ENCODE results near the gene FIBCD1. TPM values are rescaled to one million over a fixed set of nuclear protein-coding genes. Genes with fewer than 3 reads are reported as not detected.

The FIBCD1 gene
- polyA plus RNA-seq, 1 of the 3 experiments (the other 2 are of a cell fraction) = 1.3 TPM

DNA sequence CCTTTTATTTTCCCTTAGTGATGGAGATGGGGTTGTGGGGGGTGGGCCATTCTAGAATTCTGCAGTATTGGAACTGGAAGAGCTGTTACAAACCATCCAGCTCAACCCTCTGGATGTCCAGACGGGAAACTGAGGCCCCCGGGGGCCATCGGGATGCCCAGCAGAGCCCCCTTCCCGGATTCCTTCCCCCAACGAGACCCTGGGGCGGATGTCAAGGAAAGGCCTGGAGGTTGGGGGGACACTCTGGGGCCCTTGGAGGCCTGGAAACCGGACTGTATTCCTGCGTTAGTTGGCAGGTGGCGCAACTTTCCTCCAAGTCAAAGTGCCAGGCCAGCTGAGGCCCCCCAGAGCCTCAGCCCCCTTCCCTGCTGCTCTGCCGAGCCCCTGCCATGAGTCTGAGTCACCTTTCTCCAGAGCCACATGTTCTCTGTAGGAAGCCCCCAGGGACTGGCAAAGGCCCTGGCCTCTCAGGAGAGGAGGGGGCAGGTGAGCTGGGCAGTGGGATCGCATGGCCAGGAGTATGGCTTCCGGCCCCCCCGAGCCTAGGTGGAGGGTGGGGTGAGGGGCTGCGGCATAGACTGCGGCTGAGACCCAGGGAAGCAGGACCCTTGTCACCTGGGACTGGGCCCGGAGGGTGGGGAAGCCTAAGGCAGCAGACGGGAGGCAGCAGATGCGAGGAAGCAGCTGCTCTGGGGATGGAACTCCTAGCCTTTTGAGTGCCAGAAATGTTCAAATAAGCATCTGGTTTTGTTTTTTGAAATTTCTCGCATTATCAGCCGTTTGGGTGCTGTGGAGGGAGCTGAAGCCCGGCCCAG, 17.8 kb upstream of the FIBCD1 start:
- no peak overlapping the region for H3K4me2 ChIP-seq
- H3K4me1 ChIP-seq (ENCODE audit: control insufficient read depth in 1 of 2, insufficient read depth in 2 of 2, low read depth in 1 of 2, low read length in 1 of 2) = peaks cover 0 to 6% of the 10 kb centered on the region in 2 experiments; a peak in 1 of 4 replicates
- 0 out of 2 replicates have a peak, but pooled peaks cover 11% of the 10 kb centered on the region for H3K27me3 ChIP-seq (ENCODE audit: insufficient read depth)
- no peaks in the 10 kb centered on the region for H3K9me3 ChIP-seq
- peaks cover 5% of the 10 kb centered on the region for H3F3A ChIP-seq (replicated peaks; ENCODE audit: insufficient read depth)
- H3K9me2 ChIP-seq = no peaks in the 10 kb centered on the region
- H3K4me3 ChIP-seq (ENCODE audit: low read depth in 2 of 2, low read length in 1 of 2) = no peak overlapping the region
- no peak for TF ChIP-seq TEAD4 (IDR thresholded peaks at IDR 0.05; ENCODE audit: borderline replicate concordance, insufficient read depth)
- no peak for TF ChIP-seq USF1 (IDR thresholded peaks at IDR 0.05; ENCODE audit: borderline replicate concordance, low read depth)
- TF ChIP-seq MEF2A (IDR thresholded peaks at IDR 0.05; ENCODE audit: borderline replicate concordance, low read depth) = no peak
- TF ChIP-seq, protein P1, sequence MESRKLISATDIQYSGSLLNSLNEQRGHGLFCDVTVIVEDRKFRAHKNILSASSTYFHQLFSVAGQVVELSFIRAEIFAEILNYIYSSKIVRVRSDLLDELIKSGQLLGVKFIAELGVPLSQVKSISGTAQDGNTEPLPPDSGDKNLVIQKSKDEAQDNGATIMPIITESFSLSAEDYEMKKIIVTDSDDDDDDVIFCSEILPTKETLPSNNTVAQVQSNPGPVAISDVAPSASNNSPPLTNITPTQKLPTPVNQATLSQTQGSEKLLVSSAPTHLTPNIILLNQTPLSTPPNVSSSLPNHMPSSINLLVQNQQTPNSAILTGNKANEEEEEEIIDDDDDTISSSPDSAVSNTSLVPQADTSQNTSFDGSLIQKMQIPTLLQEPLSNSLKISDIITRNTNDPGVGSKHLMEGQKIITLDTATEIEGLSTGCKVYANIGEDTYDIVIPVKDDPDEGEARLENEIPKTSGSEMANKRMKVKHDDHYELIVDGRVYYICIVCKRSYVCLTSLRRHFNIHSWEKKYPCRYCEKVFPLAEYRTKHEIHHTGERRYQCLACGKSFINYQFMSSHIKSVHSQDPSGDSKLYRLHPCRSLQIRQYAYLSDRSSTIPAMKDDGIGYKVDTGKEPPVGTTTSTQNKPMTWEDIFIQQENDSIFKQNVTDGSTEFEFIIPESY (IDR thresholded peaks at IDR 0.05; ENCODE audit: borderline replicate concordance, low read depth) = no peak
- TF ChIP-seq POLR2AphosphoS5 (IDR thresholded peaks at IDR 0.05; ENCODE audit: low read depth, low read length) = no peak
- TF ChIP-seq YY1 (IDR thresholded peaks at IDR 0.05; ENCODE audit: low read depth) = no peak
- TF ChIP-seq JUND (IDR thresholded peaks at IDR 0.05) = no peak
- TF ChIP-seq SMC3 (IDR thresholded peaks at IDR 0.05; ENCODE audit: low read depth, low read length) = no peak
- no peak for TF ChIP-seq TAF1 (IDR thresholded peaks at IDR 0.05; ENCODE audit: borderline replicate concordance, low read depth, low read length)
- no peak for TF ChIP-seq EZH2phosphoT487 (IDR thresholded peaks at IDR 0.05; ENCODE audit: borderline replicate concordance, low read depth)
- TF ChIP-seq RFX5 (IDR thresholded peaks at IDR 0.05; ENCODE audit: low read length) = no peak
- TF ChIP-seq PBX3 (IDR thresholded peaks at IDR 0.05) = no peak
- TF ChIP-seq NRF1 (IDR thresholded peaks at IDR 0.05; ENCODE audit: low read depth, low read length) = no peak
- 37% methylated on average over 12 of the region's 21 CpGs for WGBS (ENCODE audit: low lambda C conversion rate)
- no peaks in the 10 kb centered on the region for H4K20me1 ChIP-seq (ENCODE audit: insufficient read depth)
- H3K79me2 ChIP-seq (ENCODE audit: insufficient read depth) = no peaks in the 10 kb centered on the region
- ChIA-PET POLR2A (no interaction called here), CTCF (interaction anchor here (0.8 to 2.8 kb wide), 10 partner anchors 16 to 255 kb away, joined by 3 to 13 read pairs (median 3); no protein-coding TSS in a partner anchor)
- DNase-seq = no peak
- H3K9ac ChIP-seq = no peak overlapping the region
- H3K36me3 ChIP-seq (replicated peaks in 1 of 2; ENCODE audit: control insufficient read depth in 1 of 2, insufficient read depth in 2 of 2, low read length in 1 of 2) = no peaks in the 10 kb centered on the region
- H2AFZ ChIP-seq (ENCODE audit: low read depth) = no peak overlapping the region
- no peak overlapping the region; a peak in 1 of 4 replicates for H3K27ac ChIP-seq (ENCODE audit: low read depth in 2 of 2, low read length in 1 of 2)
